CD8-positive, alpha-beta memory T cell (primary cell): ENCODE data around the gene CLIP4. TPM values are rescaled to one million over a fixed set of nuclear protein-coding genes. Genes with fewer than 3 reads are reported as not detected.
A peak's percentile ranks its signal among the peaks of the same experiment; 100 is the strongest.

Experiments used
- CTCF ChIA-PET: fragments of 350-600 bp; sonication (Branson Sonifier 250); formaldehyde crosslinking; loops from one replicate; lab custom pipeline; 2021; ENCODE audit warnings: antibody characterized with exemption; lab: Charles Lee
- POLR2A ChIA-PET: fragments of 350-600 bp; sonication (Branson Sonifier 250); formaldehyde crosslinking; loops from one replicate; lab custom pipeline; 2021; ENCODE audit warnings: antibody characterized with exemption; lab: Charles Lee
- DNase-seq, 5 donors: peaks; one replicate each; pipeline versions ENCODE4 v3.0.0 to v3.0.0-alpha.2; 2020 to 2022; ENCODE audit warnings: mixed read lengths in 1 of 5
- H3K27ac ChIP-seq: one replicate; pipeline ENCODE4 v1.7.0; 2013; ENCODE audit warnings: low read depth, mild to moderate bottlenecking, low read length, moderate library complexity
- H3K27me3 ChIP-seq: 2 replicates; pipeline ENCODE4 v1.7.0; 2013; ENCODE audit warnings: low read length, mild to moderate bottlenecking; ENCODE audit not compliant: insufficient read depth, poor library complexity, severe bottlenecking
- H3K36me3 ChIP-seq: 2 replicates; pipeline ENCODE4 v1.7.0; 2013; ENCODE audit warnings: mild to moderate bottlenecking, low read length, moderate library complexity; ENCODE audit not compliant: insufficient read depth
- H3K4me1 ChIP-seq: 2 replicates; pipeline ENCODE4 v1.7.0; 2013; ENCODE audit warnings: mild to moderate bottlenecking, low read length, moderate library complexity; ENCODE audit not compliant: insufficient read depth
- H3K4me3 ChIP-seq: 2 replicates; pipeline ENCODE4 v1.7.0; 2013; ENCODE audit warnings: mild to moderate bottlenecking, low read length
- H3K9me3 ChIP-seq: 2 replicates; pipeline ENCODE4 v1.7.0; 2013; ENCODE audit warnings: mild to moderate bottlenecking, low read length
- H3K27ac Mint-ChIP-seq, 8 donors: one replicate each; pipeline ENCODE4 v1.8.0; 2020 to 2021; ENCODE audit warnings: mixed read lengths in 8 of 8, mild to moderate bottlenecking in 6 of 8, inconsistent platforms in 3 of 8, moderate library complexity in 3 of 8
- H3K27me3 Mint-ChIP-seq, 2 donors: one replicate each; pipeline ENCODE4 v1.8.0; 2020 to 2021; ENCODE audit warnings: mixed read lengths in 2 of 2, mild to moderate bottlenecking in 1 of 2, moderate library complexity in 1 of 2
- H3K36me3 Mint-ChIP-seq, 3 donors: one replicate each; pipeline ENCODE4 v1.8.0; 2020 to 2021; ENCODE audit warnings: mixed read lengths in 3 of 3, inconsistent platforms in 1 of 3, mild to moderate bottlenecking in 1 of 3
- H3K4me1 Mint-ChIP-seq, 3 donors: one replicate each; pipeline ENCODE4 v1.8.0; 2020 to 2021; ENCODE audit warnings: mixed read lengths in 3 of 3, inconsistent platforms in 1 of 3, mild to moderate bottlenecking in 1 of 3
- H3K4me3 Mint-ChIP-seq, 7 donors: one replicate each; pipeline ENCODE4 v1.8.0; 2020 to 2021; ENCODE audit warnings: mixed read lengths in 7 of 7, mild to moderate bottlenecking in 6 of 7, moderate library complexity in 4 of 7, inconsistent platforms in 2 of 7
- H3K9me3 Mint-ChIP-seq, 5 donors: one replicate each; pipeline ENCODE4 v1.8.0; 2020 to 2022; ENCODE audit warnings: mixed read lengths in 5 of 5, mild to moderate bottlenecking in 3 of 5, moderate library complexity in 2 of 5, inconsistent platforms in 1 of 5
- polyA plus RNA-seq: library from polyadenylated mRNA; unstranded; fragments of 300-500 nt; fragmentation: Illumina TruSeq; gene quantifications from one replicate; pipeline ENCODE4 v1.2.3, GENCODE V29; 2021
- total RNA-seq, 2 experiments: library from RNA; stranded (reverse); gene quantifications; one replicate each; pipeline ENCODE4 v1.2.3, GENCODE V29; 2021

Gene CLIP4
- total and polyA plus RNA-seq, 3 experiments from 2014 or later, result 20.5 to 35.8 (median 22.3) TPM

DNA sequence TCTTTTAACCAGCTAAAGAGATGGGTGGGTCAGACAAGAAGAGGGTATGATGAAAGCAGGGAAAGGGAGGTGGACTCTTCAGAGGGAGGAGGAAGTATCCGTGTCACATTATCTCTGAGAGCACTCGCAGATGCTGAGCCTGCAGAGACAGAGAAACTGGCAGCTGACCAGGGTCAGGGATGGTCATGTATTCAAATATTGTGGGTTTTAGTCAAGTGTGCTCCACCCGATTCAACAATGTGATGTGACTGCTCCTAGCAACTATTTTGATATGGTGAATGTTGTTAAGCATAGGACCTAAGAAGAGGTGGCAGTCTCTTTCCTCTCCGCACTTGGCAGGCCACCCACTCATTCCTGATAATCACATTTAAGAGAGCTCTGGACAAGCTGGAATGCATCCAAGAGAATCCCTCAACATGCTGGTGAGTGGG, 1.3 kb upstream of the CLIP4 start:
- CTCF ChIA-PET, result interaction anchor here (1.0 to 1.2 kb wide), 2 partner anchors 98 to 155 kb away, joined by 3 read pairs; no protein-coding TSS in a partner anchor

DNA sequence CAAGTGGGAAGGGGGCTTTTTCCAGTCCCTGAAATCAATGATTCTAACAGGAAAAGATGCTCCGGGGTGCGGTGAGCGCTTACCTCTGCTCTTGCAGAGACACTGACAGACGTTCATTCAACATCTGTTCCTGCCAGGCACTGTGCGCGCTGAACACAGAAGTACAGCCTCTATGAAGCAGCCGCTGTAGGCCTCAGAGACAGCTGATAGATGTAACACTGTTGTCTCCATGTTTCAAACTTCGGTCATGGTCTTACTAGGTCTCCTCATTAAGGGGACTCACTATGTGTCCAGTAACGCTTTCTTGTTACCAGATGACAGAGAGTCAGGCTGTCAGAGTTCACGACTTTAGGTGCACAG, 649 bp upstream of the CLIP4 start:
- ChIA-PET CTCF (interaction anchor here (1.0 to 1.2 kb wide), 2 partner anchors 99 to 100 kb away, joined by 3 read pairs; no protein-coding TSS in a partner anchor), POLR2A (interaction anchor here (0.6 to 6.3 kb wide), 2 partner anchors 100 to 1199 kb away, joined by 3 to 83 read pairs; no protein-coding TSS in a partner anchor)
- H3K4me3 ChIP-seq, result peak overlapping the region; percentile 50
- H3K27me3 Mint-ChIP-seq, result peaks cover 0 to 1% of the 10 kb centered on the region in 2 donors
- peaks cover 36 to 44% (median 41%) of the 10 kb centered on the region in 3 donors for H3K4me1 Mint-ChIP-seq
- peaks cover 34% of the 10 kb centered on the region for H3K4me1 ChIP-seq
- H3K36me3 ChIP-seq, result no peaks in the 10 kb centered on the region
- DNase-seq, result no peak
- peak overlapping the region; percentile 95 to 99 (median 98) for H3K27ac Mint-ChIP-seq
- peak overlapping the region; percentile 68 for H3K27ac ChIP-seq
- H3K9me3 ChIP-seq, result no peaks in the 10 kb centered on the region
- H3K4me3 Mint-ChIP-seq, result peak overlapping the region; percentile 87 to 96 (median 92)
- H3K27me3 ChIP-seq, result no peaks in the 10 kb centered on the region
- peaks cover 0 to 3% (median 0%) of the 10 kb centered on the region in 5 donors for H3K9me3 Mint-ChIP-seq
- peaks cover 0 to 17% (median 0%) of the 10 kb centered on the region in 3 donors for H3K36me3 Mint-ChIP-seq

More for the DNA sequence above, 1.3 kb upstream of the CLIP4 start:
- peaks cover 27% of the 10 kb centered on the region for H3K4me1 ChIP-seq
- Mint-ChIP-seq H3K27ac (peak overlapping the region in 7 of 8 donors; percentile 95 to 99 (median 98)), H3K36me3 (peaks cover 0 to 16% (median 0%) of the 10 kb centered on the region in 3 donors), H3K4me3 (peak overlapping the region; percentile 87 to 96 (median 92)), H3K27me3 (peaks cover 0 to 4% of the 10 kb centered on the region in 2 donors), H3K9me3 (peaks cover 0 to 3% (median 0%) of the 10 kb centered on the region in 5 donors), H3K4me1 (peaks cover 30 to 37% (median 34%) of the 10 kb centered on the region in 3 donors)
- DNase-seq, result no peak
- H3K27me3 ChIP-seq, result no peaks in the 10 kb centered on the region
- POLR2A ChIA-PET, result interaction anchor here (6.3 kb wide), 1 partner anchor 100 kb away, joined by 83 read pairs; no protein-coding TSS in a partner anchor
- H3K9me3 ChIP-seq, result no peaks in the 10 kb centered on the region
- H3K36me3 ChIP-seq, result no peaks in the 10 kb centered on the region
- no peak overlapping the region for H3K27ac ChIP-seq
- H3K4me3 ChIP-seq, result no peak overlapping the region

- peaks cover 0 to 24% (median 0%) of the 10 kb centered on the region in 3 donors for H3K36me3 Mint-ChIP-seq
- peak; percentile 58 to 84 (median 73) for DNase-seq
- H3K27me3 ChIP-seq, result no peaks in the 10 kb centered on the region
- H3K4me3 Mint-ChIP-seq, result peak overlapping the region; percentile 89 to 98 (median 95)
- peaks cover 38% of the 10 kb centered on the region for H3K4me1 ChIP-seq
- H3K27ac ChIP-seq, result peak overlapping the region; percentile 78
- peaks cover 0 to 3% (median 0%) of the 10 kb centered on the region in 5 donors for H3K9me3 Mint-ChIP-seq
- no peaks in the 10 kb centered on the region for H3K9me3 ChIP-seq
- H3K36me3 ChIP-seq, result no peaks in the 10 kb centered on the region
- H3K27ac Mint-ChIP-seq, result peak overlapping the region; percentile 87 to 98 (median 98)
- ChIA-PET CTCF (interaction anchor here (0.8 to 2.9 kb wide), 7 partner anchors 10 to 157 kb away, joined by 3 to 27 read pairs (median 5); no protein-coding TSS in a partner anchor), POLR2A (interaction anchor here (0.5 to 6.3 kb wide), 7 partner anchors 9 to 368 kb away, joined by 3 to 83 read pairs (median 3); partner anchors contain the start of genes TRMT61B and WDR43)
- H3K4me3 ChIP-seq, result peak overlapping the region; percentile 80
- peaks cover 51 to 59% (median 56%) of the 10 kb centered on the region in 3 donors for H3K4me1 Mint-ChIP-seq
- H3K27me3 Mint-ChIP-seq, result no peaks in the 10 kb centered on the region
Measured at GRCh38 chr2:29115797-29116781, 874 bp downstream of the CLIP4 start.

- H3K27me3 ChIP-seq, result no peaks in the 10 kb centered on the region
- peak overlapping the region in 7 of 8 donors; percentile 51 to 98 (median 70) for H3K27ac Mint-ChIP-seq
- ChIA-PET CTCF (interaction anchor here (1.7 to 2.9 kb wide), 3 partner anchors 12 to 103 kb away, joined by 3 to 27 read pairs (median 5); no protein-coding TSS in a partner anchor), POLR2A (interaction anchor here (0.9 to 6.3 kb wide), 2 partner anchors 104 to 108 kb away, joined by 4 to 83 read pairs; no protein-coding TSS in a partner anchor)
- H3K9me3 ChIP-seq, result no peaks in the 10 kb centered on the region
- H3K27ac ChIP-seq, result no peak overlapping the region
- no peak overlapping the region for H3K4me3 ChIP-seq
- no peaks in the 10 kb centered on the region for H3K27me3 Mint-ChIP-seq
- H3K4me3 Mint-ChIP-seq, result peak overlapping the region in 5 of 7 donors; percentile 20 to 96 (median 63)
- peaks cover under 1 to 40% (median 4%) of the 10 kb centered on the region in 3 donors for H3K36me3 Mint-ChIP-seq
- H3K4me1 Mint-ChIP-seq, result peaks cover 58 to 72% (median 67%) of the 10 kb centered on the region in 3 donors
- peaks cover 4% of the 10 kb centered on the region for H3K36me3 ChIP-seq
- H3K4me1 ChIP-seq, result peaks cover 38% of the 10 kb centered on the region
- no peak for DNase-seq
- peaks cover 0 to 3% (median 0%) of the 10 kb centered on the region in 5 donors for H3K9me3 Mint-ChIP-seq
Measured at GRCh38 chr2:29117636-29118303, 2.6 kb downstream of the CLIP4 start.

GRCh38 chr2:29119211-29119610, 4.0 kb downstream of the CLIP4 start:
- Histone ChIP-seq H3K27me3 (no peaks in the 10 kb centered on the region), H3K36me3 (peaks cover 4% of the 10 kb centered on the region), H3K4me1 (peaks cover 38% of the 10 kb centered on the region), H3K9me3 (no peaks in the 10 kb centered on the region), H3K4me3 (no peak overlapping the region), H3K27ac (no peak overlapping the region)
- ChIA-PET POLR2A (interaction anchor here (6.3 kb wide), 1 partner anchor 105 kb away, joined by 83 read pairs; no protein-coding TSS in a partner anchor), CTCF (no interaction called here)
- H3K27me3 Mint-ChIP-seq, result no peaks in the 10 kb centered on the region
- H3K9me3 Mint-ChIP-seq, result peaks cover 0 to 8% (median 6%) of the 10 kb centered on the region in 5 donors
- peak overlapping the region in 7 of 8 donors; percentile 19 to 78 (median 65) for H3K27ac Mint-ChIP-seq
- peak in 1 of 5 donors; percentile 4 for DNase-seq
- peaks cover 64 to 80% (median 76%) of the 10 kb centered on the region in 3 donors for H3K4me1 Mint-ChIP-seq
- H3K36me3 Mint-ChIP-seq, result peaks cover 14 to 54% (median 16%) of the 10 kb centered on the region in 3 donors
- H3K4me3 Mint-ChIP-seq, result peak overlapping the region in 4 of 7 donors; percentile 27 to 28 (median 28)

DNA sequence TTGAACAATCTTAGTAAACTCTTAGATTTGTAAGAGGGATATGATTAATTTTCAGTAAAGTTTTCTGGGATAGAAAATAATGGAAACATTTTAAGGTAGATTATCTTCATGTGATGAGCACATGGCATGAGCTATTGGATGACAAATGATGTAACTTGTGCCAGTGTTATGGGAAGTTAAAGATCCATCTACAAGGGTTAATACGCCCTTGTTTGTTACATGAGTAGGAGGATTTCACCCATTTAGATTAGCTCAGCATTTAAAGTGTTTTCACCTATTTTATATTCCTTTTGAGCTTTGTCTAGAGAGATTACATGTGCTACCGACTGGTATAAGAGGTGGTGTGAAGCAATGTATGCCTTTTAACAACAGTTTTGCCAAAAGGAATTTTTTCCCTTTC, 5.6 kb downstream of the CLIP4 start:
- Mint-ChIP-seq H3K27me3 (no peaks in the 10 kb centered on the region), H3K4me3 (no peak overlapping the region), H3K27ac (no peak overlapping the region), H3K9me3 (peaks cover 0 to 13% (median 9%) of the 10 kb centered on the region in 5 donors), H3K36me3 (peaks cover 26 to 65% (median 30%) of the 10 kb centered on the region in 3 donors), H3K4me1 (peaks cover 63 to 85% (median 83%) of the 10 kb centered on the region in 3 donors)
- no peaks in the 10 kb centered on the region for H3K9me3 ChIP-seq
- H3K4me1 ChIP-seq, result peaks cover 31% of the 10 kb centered on the region
- DNase-seq, result no peak
- peaks cover 7% of the 10 kb centered on the region for H3K36me3 ChIP-seq
- POLR2A ChIA-PET, result no interaction called here
- CTCF ChIA-PET, result interaction anchor here (1.0 to 1.1 kb wide), 3 partner anchors 106 to 164 kb away, joined by 3 read pairs; no protein-coding TSS in a partner anchor
- H3K27ac ChIP-seq, result no peak overlapping the region
- H3K4me3 ChIP-seq, result no peak overlapping the region
- no peaks in the 10 kb centered on the region for H3K27me3 ChIP-seq
